Endometrial microvascular endothelial cells (primary cell): ENCODE data around the gene HOXC9. TPM values are rescaled to one million over a fixed set of nuclear protein-coding genes. Genes with fewer than 3 reads are reported as not detected.

Source experiments
- in situ Hi-C: cut with HindIII; loops from 2 replicates; pipeline ENCODE4 v1.10.0; 2017; ENCODE audit warnings: low sequenced_read_pairs, low pct_unique_long_range_greater_than_20kb; ENCODE audit errors: inconsistent ontology term
- total RNA-seq: library from RNA; depleted of rRNA; stranded (reverse); fragments of >200 nt; gene quantifications from one replicate; pipeline ENCODE4 v1.2.3, GENCODE V29; 2015; ENCODE audit errors: inconsistent ontology term

The HOXC9 gene
- total RNA-seq, 1 donor from 2014 or later, result not detected

DNA sequence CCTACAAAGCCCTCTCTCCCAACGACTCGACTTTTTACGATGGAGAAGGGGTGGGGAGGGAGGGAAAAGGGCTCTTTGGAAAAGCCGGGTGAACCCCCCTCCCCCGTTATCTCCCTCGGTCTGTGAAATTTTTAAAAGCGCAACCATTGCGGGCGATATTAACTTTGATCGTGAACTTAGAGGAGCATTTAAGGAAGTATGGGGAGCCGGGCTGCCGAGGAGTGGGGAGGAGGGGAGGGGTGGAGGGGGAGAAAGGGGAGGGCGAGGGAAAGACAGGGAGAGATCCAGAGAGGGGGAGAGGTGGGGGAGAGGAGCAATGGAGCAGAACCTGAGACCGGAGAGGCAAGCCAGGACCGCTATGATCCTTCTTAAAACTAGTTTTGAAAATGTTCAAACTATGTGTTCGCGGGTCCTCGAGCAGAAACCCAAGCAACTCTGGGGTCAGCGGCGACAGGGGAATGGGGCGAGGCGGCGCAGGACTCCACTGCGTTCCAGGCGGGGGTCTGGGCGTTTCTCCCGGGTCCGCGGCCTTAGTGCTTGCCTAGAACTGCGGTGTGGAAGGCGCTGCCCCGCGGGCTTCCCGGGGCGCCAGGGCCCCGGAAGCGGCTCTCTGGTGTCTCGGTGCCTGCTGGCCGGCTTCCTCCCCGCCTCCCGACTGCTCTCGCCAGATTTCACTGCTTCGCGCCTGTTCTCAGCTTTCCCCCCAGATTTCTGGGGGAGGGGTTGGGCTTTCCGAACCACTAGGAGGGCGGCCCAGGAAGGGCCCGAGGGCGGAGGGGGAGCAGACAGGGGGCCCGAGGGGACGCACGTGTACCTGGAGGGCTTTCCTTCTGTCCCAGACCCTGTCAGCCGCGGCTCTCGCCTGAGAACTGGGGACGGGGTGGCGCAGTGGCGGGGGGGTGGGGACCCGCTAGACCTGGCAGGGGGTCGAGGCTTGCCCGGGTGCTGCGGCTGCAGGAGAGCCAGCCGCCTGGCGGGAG lies 25.6 kb upstream of the HOXC9 start, which contains the start of gene HOTAIR:
TSS of gene HOTAIR (minus strand) at position 871 of the 980 bp plus-strand sequence.
- in situ Hi-C loops, result no loop called here

DNA sequence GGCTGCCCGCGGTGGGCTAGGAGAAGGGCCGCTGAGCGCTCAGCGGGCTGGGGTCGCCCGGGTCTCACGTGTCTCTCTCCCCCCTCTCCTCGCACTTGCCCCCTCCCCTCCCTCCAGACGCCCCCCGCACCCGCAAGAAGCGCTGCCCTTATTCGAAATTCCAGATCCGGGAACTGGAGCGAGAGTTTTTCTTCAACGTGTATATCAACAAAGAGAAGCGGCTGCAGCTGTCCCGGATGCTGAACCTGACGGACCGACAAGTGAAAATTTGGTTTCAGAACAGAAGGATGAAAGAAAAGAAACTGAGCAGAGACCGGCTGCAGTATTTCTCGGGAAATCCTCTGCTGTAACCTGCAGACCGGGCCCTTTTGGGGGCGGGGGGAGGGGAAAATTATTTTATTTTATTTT lies 24.9 kb upstream of the HOXC9 start:
- in situ Hi-C loops, result no loop called here

DNA sequence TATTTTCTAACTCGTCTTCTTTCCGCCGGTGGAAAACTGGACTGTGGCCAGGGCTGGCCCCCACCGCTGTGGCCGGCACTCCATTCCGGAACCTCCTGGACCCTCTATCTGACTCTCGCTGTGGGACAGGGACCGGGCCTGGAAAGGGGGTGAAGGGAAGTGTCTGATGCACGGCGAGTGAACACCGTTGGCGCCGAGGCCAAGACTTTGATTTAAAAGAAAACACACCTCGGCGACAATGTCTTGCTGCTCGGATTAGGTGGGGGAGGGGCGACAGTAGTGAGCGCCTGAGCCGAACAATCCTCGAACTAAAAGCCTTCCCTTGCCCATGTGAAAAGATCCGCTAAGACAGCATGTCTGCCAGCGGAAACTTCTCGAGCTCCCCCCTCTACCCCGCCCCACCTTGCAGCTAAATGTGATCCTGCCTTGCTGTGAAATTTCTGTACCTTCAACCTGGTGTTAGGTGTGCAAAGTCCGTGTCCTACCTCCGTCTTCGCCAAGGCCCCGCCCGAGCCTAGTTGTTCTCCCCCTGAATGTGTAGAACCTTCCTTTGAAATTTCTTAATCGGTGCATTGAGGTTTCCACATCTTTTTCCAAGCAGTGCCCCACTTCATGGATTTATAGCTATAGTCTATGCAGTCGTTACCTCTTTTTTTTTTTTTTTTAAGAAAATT lies 24.3 kb upstream of the HOXC9 start:
- in situ Hi-C loops, result no loop called here

DNA sequence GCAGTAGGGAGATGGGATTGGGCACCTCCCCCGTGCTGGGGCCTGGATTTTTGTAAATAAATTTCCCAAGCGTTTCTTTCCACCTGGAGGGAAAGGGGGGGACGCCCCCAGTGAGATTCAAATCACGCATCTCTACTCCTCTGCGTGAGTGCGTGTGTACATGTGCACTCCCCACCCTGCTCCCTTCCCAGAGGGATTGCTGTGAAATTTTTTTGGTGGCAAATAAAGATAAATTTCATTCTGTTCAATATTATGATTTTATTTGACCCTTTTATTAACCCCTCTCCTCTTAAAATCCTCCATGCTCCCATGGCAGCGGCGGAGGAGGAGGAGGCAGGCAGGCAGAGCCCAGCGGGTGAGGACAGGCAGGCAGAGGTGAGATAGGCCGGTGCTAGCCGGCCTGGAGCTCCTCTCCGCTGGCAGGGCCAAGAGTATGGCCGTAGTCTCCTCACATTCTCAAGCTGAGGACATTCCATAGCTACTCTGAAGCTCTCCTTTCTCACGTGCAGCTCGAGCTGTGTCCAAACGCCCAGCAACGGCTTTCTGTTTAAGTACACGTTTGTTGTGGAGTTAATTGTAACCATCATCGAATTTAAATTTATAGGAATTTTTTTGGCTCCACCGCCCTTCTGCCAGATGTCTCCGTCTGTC lies 23.7 kb upstream of the HOXC9 start:
- in situ Hi-C loops, result no loop called here

DNA sequence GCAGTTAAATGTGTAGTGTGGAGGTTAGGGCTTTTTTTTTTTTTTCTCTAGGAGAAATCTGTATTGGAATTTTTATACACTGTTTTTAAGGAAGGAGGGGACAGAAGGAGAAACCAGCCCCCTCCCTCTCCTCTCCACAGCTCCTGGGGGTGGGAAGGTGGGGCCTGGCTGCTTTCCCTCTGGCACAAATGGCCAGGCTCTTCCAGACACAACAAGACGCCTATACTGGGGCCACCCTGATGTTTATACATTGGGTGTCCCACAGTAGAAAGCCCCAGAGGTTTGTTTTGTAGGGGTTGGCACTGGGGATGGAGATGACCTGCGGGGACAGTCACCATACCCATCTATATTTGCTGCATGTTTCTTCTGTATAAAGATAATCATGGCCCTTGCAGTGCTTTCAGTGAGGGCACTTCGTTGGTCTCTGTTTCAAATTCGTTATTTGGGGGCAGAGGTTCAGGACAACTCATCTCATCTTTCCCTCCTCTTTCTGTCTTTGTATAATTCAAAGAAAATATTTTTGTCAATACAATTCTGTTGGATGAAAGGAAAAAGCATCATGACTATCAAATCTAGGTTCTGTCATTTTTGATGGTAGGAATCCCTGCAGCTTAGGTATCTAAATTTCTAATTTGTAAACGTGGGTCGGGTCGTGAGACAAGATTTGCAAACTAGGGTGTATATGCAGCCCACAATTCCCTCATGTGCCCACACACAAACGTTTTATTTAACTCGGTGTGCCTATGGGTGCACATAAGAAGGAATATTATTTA lies 23.0 kb upstream of the HOXC9 start:
- in situ Hi-C loops, result no loop called here

DNA sequence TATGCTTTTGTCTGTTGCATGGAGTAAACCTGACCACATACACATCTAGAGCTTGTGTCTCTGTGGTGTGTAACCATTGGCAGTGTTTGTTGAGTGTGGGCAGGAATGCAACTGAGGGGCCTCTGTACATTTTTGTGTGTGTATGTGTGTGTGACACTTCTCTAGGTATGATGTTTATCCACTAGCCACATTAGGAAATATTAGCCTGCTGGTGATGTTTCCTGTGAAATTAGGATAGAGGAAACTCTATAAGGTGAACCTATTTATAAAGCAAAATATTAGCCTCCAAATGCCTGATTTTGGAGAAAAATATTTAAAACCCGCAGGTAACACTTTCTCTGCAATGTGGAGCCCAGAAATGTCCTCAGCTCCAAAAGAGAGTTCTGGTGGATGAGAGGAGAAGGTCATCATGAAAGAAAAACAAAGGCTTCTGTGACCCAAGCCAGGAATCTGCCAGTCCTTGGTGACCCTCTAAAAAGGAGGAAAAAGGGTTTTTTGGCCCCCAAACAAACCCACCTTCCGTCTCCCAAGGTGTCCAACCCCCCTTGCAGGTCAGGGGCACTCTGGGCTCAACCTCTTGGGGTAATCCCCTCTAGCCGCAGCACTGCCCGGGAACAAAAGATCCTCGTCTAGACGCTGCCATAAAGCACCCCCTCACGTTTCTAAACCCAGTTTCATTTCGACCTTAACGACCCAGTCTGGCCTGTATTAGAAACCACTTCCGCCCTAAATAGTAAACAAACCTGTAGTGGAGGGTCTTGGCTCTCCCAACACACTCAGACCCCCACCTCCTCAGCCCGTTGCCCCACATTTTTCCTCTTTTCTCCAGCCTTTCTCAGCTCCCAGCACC lies 22.1 kb upstream of the HOXC9 start:
- in situ Hi-C loops, result no loop called here

DNA sequence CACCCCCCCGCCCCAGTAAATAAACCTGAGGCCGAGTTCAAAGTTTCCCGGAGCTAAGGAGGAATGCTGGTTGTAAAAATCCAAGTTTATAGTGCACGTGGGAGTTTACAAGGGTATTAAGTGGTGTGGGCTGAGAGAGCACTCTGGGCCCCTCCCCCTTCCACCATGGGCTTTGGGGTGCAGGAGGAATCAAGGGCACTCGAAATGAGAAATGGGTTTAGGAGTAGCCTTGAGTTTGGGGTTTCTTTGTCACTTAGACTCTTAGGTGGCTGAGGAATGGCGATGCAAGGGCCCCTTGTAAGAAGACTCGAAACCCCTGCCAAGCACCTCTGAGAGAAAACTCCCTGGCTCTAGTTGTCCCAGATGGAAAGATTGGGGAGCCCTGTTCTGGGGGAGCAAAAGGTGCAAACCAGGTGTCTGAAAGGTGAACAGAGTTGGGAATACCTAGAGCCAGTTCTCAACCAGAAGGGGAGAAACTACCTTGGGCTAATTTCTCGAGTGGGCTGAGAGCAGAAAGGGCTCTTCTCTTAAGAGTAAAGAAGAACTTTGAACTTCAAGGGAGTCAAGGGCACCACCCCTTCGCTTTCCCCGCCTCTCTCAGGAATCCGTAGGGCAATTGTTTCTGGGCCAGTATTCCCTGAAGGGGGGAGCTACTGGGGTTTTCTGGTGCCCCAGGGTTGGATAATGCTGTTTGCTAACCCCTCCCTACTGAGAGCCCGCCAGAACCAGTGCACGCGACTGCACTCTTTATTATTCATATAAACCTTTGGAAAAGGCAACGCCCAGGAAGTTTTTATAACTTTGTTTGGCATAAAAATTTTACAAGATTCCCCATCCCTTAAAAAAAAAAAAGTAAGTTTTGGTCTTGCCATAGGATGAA lies 21.2 kb upstream of the HOXC9 start:
- in situ Hi-C loops, result no loop called here

DNA sequence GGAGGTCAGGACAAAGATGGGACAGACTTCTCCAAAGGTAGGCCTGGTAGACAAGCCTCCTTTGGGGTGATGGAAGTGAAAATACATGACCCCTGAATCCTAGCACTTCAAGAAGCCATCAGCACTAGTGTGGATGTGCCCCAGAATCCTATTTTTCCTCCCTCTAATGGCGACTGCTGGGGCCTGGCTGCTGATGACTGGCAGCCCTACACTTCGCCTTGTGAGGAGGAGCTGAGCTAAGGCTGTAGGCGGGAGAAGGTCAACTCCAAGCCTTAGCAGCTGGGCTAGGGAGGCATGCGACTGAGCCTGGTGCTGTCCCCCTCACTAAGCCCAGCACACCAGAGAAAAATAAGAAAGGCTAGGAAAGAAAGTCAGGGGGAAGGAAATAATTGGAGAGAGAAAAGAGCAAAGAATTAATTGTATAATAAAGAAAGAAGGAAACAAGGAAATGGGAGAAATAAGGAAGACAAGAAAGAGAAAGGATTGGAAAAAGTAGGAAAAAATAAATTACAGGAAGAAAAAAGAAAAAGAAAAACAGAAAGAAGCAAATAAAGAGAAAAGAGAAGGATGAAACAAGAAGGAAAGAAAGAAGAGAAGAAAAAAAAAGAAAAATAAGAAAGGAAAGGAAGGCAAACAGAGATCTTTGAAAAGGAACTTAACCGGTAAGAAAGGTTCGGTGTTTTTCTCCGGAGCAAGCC lies 19.7 kb upstream of the HOXC9 start:
- in situ Hi-C loops, result no loop called here

DNA sequence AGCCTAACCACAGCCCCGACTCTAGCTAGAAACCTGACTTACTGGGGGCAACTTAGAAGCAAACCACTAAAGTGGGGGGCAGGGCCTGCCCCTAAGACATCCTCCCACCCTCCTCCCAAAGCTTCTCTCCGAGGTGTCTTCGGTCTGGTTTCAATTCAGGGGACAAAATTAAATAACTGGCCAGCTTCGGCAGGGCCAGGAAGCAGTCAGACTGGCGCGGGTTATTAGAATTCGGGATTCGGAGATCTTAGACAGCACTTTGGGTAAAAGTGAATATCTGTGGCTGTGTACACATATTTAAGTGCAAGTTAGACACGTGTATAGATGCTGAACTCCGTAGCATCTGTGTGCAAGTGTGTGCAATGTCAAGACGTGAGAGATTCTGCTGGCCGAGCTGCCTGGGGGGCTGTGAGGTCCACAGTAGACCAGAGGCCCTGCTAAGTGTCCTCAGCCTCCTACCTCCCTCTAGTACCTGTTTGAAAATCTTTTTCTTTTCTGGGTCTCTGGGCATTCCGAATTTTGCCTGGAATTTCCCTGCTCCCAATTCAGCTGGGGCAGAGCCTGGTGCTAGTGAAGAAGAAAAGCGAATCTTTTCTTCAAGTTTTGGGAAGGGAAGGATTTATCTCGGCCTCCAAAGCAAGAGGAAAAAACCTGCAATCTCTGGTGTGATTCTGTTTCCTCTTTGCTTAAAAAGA lies 19.0 kb upstream of the HOXC9 start:
- in situ Hi-C loops, result no loop called here

DNA sequence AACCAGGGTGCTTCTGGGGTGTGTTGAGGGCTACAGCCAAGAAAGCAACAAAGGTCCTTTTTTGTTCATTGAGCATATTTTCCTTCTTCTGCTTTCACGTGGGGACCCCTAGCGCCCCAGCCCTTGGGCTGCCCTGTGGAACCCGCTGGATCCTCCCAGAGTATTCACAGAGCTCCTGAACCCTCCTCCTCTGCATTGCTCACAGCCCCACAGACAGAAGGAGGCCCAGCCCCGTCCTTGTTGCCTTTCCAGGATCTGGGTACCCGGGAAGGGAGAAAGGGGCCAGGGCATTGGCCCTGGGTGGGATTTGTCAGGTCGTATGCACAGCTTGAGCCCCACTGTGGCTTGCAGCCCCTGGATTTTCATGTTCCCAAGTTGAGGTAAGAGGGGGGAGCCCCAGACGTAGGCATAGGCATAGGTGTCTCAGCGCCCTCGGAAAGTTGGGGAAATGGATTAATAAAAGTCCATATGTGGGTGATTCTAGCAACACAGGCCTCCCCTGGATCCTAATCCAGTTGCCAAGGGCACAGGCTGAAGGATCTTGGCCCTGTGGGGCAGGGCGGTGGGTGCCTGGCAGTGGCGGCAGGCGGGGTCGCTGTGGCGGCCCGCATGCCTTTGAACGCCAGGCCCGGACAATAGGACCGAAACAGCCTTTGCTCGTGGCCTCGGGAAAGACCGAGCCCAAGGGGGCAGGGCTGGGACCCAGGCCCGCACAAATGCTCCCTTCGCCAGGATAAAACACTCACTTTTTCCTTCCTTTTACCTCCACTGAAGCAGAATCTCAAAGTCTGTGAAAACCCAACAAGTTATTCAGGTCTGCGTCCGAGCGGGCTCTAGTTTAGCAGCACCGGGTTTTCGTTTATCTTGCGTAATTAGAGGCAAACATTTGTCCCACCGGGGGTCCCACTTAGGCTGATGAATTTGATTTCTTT lies 18.1 kb upstream of the HOXC9 start:
- in situ Hi-C loops, result no loop called here

DNA sequence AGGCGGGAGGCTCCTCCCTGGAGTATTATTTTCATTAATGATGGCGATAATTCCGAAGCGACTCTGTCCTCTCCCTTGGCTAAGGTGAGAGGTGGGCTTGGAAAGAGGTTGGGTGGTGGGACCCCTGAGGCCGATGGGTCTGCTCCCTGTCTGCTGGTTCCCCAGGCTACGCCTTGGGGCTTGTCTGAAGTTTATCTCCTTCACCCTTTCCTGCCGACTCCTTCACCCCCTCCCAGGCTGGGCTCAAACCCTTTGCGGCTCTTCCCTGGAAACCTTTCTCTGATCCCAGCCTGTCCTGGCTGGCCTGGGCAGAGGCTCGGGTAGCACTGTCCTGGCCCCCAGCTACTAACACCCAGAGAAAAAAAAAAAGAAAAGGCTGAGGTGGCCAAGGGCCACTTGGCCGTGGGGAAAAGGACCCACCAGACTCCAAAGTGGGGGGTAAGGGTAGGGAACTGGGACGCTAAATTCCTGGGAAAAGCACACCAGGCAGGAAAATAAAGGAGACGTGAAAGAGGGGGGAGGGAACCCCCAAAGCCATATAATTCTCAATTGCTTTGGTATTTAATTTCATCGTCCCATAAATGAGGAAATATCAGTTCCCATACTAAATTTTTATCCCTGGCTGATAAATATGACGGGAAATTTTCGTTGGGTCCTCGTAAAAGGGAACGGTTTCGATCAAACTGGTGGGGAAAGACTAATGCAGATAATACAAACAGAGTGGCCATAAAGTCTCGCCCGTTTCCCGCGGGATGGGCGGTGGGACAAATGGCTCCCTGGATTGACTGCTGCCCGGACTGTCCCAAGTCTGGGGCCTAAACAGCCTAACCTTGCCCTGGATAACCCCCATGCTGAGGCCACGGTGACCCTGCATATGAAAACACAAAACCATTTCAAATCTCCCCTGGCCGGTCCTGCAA lies 17.1 kb upstream of the HOXC9 start:
- in situ Hi-C loops, result no loop called here

DNA sequence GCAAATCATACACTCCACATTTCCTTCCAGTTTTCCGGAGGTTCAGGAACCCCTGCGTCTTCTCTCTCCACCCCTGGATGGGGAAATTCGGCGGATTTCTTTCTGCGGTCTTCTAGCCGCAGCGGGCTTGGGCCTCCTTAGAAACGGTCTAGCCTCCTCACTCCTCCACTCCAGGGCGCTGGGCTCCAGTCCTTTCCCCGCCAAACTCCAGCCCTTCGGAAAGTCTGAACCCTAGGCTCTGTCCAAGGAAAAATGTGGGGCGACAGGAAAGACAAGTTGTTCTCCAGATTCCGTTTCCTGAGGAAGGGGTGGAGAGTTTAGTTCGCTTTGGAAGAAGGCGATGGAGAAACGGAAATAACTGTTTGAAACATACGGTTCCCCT lies 16.4 kb upstream of the HOXC9 start:
- in situ Hi-C loops, result no loop called here

DNA sequence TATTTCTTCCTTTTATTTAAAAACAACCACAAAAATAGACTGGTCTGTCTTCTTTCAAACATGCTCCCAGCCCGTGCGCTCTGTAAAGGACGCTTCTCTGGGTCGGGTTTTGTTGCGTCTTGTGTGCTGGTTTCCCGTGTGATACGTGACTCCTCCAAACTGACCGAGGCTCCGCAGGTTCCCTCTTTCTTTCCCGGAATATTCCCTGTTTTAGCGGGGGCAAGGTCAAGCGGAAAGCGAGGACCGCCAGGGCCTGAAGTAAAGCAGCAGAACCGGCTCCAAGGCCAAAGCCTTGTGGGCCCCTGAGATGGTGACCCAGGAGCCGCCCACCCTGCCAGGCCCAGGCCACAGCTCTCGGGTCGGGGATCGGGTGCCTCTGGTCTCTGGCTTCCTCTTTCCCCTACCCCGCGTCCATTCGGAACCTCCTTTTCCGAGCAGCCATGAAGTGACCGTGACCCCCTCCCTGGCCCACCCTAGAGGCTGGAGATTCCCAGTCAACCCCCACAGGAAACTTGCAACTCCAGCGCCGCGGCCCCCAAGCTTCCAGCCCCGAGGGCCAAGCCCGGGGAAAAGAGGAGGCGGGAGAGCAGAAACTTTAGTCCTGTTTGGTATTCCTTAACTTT lies 15.9 kb upstream of the HOXC9 start:
- in situ Hi-C loops, result no loop called here
